Spinal cord (tissue), 10 donors: ENCODE data around the gene NPIPA3. TPM values are rescaled to one million over a fixed set of nuclear protein-coding genes. Genes with fewer than 3 reads are reported as not detected.
"Not testable (repeated sequence)": the region's sequence is repeated elsewhere in the genome, so short reads cannot be mapped to it uniquely, and the experiment has no call there.

Experiments used
- DNase-seq, 6 donors: peaks; one replicate each; pipeline versions ENCODE4 v3.0.0 to v3.0.0-alpha.2; 2013 to 2015; ENCODE audit warnings: low spot score in 6 of 6, low read depth in 4 of 6
- H3K27ac ChIP-seq: one replicate; pipeline ENCODE4 v1.5.1; 2013; ENCODE audit warnings: low read depth, low read length, control low read depth
- H3K27me3 ChIP-seq: one replicate; pipeline ENCODE4 v1.6.1; 2013; ENCODE audit warnings: low read length; ENCODE audit not compliant: control insufficient read depth, insufficient read depth
- H3K36me3 ChIP-seq: one replicate; pipeline ENCODE4 v1.6.1; 2013; ENCODE audit warnings: low read length; ENCODE audit not compliant: control insufficient read depth, insufficient read depth
- H3K4me1 ChIP-seq: one replicate; pipeline ENCODE4 v1.6.1; 2013; ENCODE audit warnings: low read length; ENCODE audit not compliant: control insufficient read depth, insufficient read depth
- H3K4me3 ChIP-seq: one replicate; pipeline ENCODE4 v1.5.1; 2013; ENCODE audit warnings: low read depth, low read length, control low read depth
- H3K9me3 ChIP-seq: one replicate; pipeline ENCODE4 v1.6.1; 2013; ENCODE audit warnings: low read length; ENCODE audit not compliant: control insufficient read depth, insufficient read depth
- WGBS: methylation state at CpG from one replicate; pipeline ENCODE4 v1.1.5; 2013; ENCODE audit warnings: missing lambda C conversion rate; ENCODE audit not compliant: insufficient coverage; 5-methylcytosine and 5-hydroxymethylcytosine counted together
- polyA plus RNA-seq, 2 donors: library from polyadenylated mRNA; unstranded; fragments of 120-200 nt; gene quantifications; one replicate each; pipeline ENCODE4 v1.2.1, GENCODE V29; 2013; ENCODE audit not compliant: insufficient read length in 2 of 2
- total RNA-seq, 2 donors: library from RNA; depleted of rRNA in 1 of 2; stranded (reverse); fragments of 120-200 nt in 1 of 2; fragments of >200 nt in 1 of 2; gene quantifications; one replicate each; pipeline versions ENCODE4 v1.2.3 to v1.2.4, GENCODE V29; 2013 to 2014
- donor health status: healthy.

Gene NPIPA3
- total and polyA plus RNA-seq, 4 donors: 0.30 to 24.4 (median 8.2) TPM

DNA sequence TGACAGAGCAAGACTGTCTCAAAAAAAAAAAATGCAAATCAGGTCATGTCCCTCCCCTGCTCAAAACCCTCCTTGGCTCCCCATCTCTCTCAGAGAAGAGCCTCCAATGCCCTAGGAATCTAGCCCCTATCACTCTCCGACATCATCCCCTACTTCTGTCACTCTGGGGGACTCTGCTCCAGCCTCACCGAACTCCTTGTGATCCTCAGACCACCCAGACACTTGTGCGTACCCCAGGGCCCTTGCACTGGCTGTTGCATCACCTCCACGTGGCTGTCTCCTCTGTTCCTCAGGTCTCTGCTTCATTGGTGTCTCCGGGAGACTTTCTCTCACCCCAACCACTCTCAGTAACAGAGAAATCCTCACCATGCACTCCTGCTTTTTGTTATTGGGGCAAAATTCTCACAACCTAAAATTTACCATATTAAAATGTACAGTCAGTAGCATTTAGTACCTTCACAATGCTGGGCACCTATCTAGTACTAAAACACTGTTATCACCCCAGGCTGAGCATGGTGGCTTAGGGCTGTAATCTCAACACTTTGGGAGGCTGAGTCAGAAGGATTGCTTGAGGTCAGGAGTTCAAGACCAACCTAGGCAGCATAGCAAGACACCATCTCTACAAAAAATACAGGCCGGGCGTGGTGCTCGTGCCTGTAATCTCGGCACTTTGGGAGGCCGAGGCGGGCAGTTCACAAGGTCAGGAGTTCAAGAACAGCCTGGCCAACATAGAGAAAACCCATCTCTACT is 24.3 kb upstream of the NPIPA3 start:
- H3K4me1 ChIP-seq: no peaks in the 10 kb centered on the region
- DNase-seq: no peak
- no peak overlapping the region for H3K4me3 ChIP-seq
- H3K27ac ChIP-seq: no peak overlapping the region
- 76% methylated on average over 9 of the region's 11 CpGs for WGBS
- no peaks in the 10 kb centered on the region for H3K9me3 ChIP-seq
- no peaks in the 10 kb centered on the region for H3K36me3 ChIP-seq
- H3K27me3 ChIP-seq: no peaks in the 10 kb centered on the region

DNA sequence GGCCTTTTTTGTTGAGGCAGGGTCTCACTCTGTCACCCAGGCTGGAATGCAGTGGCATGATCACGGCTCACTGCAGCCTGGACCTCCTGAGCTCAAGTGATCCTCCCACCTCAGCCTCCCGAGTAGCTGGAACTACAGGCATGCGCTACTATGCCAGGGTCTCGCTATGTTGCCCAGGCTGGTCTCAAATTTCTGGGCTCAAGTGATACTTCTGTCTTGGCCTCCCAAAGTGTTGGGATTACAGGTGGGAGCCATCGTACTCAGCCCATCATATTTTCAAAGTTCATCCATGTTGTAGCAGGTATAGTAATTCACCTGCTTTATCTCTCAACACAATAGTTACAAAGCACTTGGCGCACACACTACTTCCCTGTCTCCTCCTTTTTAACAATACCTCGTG is 22.8 kb upstream of the NPIPA3 start:
- H3K27ac ChIP-seq, H3K9me3 ChIP-seq, H3K27me3 ChIP-seq, H3K4me3 ChIP-seq, DNase-seq, H3K4me1 ChIP-seq, H3K36me3 ChIP-seq: not testable (repeated sequence)
- WGBS: 80% methylated on average over 6 of the region's 7 CpGs

DNA sequence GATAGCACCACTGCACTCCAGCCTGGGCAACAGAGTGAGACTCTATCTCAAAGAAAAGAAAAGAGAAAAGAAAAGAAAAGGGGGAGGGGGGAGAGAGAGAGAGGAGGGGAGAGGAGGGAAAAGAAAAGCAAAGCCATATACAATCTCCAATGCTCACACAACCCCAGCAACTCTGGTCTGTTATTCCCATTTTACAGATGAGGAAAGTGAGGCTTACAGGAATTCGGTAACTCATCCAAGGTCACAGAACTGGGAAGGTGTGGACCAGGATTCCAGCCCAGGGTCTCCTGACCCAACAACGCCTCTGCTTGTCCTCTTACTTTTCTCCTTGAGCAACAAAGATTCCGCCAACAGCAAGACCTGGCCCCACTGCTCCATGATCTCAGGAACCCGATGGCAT is 22.1 kb upstream of the NPIPA3 start:
- no peaks in the 10 kb centered on the region for H3K27me3 ChIP-seq
- no peaks in the 10 kb centered on the region for H3K4me1 ChIP-seq
- no peaks in the 10 kb centered on the region for H3K9me3 ChIP-seq
- no peak overlapping the region for H3K4me3 ChIP-seq
- 86% methylated on average over 2 of the region's 4 CpGs for WGBS
- DNase-seq: no peak
- H3K36me3 ChIP-seq: no peaks in the 10 kb centered on the region
- H3K27ac ChIP-seq: no peak overlapping the region

DNA sequence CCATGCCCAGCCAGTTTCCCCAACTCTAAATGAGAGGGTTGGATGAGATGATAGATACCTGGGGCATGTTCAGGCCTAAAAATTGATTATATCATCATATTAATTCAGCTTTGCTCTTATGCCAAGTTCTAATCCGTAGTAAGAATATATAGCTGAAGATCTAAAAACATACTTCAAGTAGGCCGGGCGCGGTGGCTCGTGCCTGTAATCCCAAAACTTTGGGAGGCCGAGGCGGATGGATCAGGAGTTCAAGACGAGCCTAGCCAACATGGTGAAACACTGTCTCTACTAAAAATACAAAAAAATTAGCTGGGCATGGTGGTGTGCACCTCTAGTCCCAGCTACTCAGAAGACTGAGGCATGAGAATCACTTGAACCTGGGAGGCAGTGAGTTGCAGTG is 21.1 kb upstream of the NPIPA3 start:
- WGBS: 100% methylated on average over 6 of the region's 8 CpGs
- no peaks in the 10 kb centered on the region for H3K36me3 ChIP-seq
- no peak overlapping the region for H3K4me3 ChIP-seq
- no peak overlapping the region for H3K27ac ChIP-seq
- H3K9me3 ChIP-seq: no peaks in the 10 kb centered on the region
- no peaks in the 10 kb centered on the region for H3K27me3 ChIP-seq
- no peaks in the 10 kb centered on the region for H3K4me1 ChIP-seq
- no peak for DNase-seq

DNA sequence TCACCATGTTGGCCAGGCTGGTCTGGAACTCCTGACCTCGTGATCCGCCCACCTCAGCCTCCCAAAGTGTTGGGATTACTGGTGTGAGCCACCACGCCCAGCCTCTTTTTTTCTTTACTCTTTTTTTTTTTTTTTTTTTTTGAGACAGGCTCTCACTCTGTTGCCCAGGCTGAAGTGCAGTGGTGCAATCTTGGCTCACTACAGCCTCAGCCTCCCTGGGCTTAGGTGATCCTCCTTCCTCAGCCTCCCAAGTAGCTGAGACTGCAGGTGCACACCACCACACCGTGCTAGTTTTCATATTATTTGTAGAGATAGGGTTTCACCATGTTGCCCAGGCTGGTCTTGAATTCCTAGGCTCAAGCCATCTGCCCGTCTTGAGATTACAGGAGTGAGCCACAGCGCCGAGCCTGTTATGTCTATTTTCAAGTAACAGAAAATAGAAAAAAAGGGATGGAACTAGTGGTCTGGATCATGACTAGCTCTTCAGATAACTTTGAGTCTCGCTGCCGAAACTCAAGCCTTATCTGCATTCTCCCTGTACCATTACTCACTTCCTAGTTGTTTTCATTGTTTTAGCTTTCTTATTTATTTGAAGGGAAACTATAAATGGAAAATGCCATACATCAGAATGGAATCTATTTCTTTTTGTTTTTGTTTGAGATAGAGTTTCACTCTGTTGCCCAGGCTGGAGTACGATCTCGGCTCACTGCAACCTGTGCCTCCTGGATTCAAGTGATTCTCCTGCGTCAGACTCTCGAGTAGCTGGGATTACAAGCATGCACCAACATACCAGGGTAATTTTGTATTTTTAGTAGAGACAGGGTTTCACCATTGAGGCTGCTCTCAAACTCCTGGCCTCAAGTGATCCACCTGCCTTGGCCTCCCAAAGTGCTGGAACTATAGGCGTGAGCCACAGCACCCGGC is 17.1 kb upstream of the NPIPA3 start:
- 90% methylated on average over 6 of the region's 15 CpGs for WGBS

DNA sequence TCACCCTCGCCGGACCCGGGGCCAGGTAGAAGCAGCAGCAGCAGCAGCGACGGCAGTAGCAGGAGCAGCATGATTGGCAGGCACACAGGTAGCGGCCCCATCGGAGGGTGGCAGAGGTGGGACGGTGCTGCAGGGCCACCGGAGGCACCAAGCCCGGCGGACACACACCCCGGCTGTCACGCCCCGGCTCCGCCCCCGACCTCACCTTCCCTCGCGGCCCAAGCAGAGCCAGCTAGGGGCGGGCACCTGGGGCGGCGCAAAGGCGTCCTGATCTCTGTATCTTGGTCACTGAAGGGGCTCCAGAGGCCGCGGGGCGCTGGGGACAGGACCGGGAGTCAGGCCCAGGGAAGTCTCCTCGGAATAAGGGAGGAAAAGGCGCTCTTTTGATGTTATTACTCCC is 9.1 kb upstream of the NPIPA3 start, which contains the start of gene PLA2G10:
Gene PLA2G10, minus strand, starts transcription at position 180 of the 400 bp plus-strand sequence. Its CDS starts 79 bp downstream, at position 101.
- not testable (repeated sequence) for H3K9me3 ChIP-seq, H3K27ac ChIP-seq, H3K36me3 ChIP-seq, H3K4me1 ChIP-seq, H3K27me3 ChIP-seq, DNase-seq, H3K4me3 ChIP-seq
- no CpG with 5 or more reads among the region's 28 CpGs for WGBS

More for the DNA sequence above, 17.1 kb upstream of the NPIPA3 start:
- not testable (repeated sequence) for H3K4me3 ChIP-seq, H3K9me3 ChIP-seq, H3K27ac ChIP-seq, DNase-seq, H3K27me3 ChIP-seq, H3K36me3 ChIP-seq, H3K4me1 ChIP-seq

DNA sequence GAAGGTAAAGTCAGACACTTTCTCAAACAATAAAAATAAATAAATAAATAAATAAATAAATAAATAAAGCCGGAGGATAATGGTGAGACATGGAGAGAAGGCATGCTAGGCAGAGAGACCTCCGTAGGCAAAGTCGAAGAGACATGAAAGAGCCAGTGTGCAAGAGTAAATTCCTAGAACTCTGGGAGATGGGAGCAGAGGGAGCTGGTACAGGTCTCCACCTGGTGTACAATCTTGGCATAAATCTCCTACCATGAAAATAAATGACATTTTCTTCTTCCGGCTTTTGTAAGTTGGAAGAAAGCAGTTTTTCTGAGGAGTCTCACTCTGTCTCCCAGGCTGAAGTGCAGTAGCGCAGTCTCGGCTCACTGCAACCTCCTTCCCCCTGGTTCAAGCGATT is 1.4 kb upstream of the NPIPA3 start:
- H3K4me3 ChIP-seq, H3K27ac ChIP-seq, H3K9me3 ChIP-seq, H3K27me3 ChIP-seq, H3K36me3 ChIP-seq, DNase-seq, H3K4me1 ChIP-seq: not testable (repeated sequence)
- no CpG with 5 or more reads among the region's 7 CpGs for WGBS

DNA sequence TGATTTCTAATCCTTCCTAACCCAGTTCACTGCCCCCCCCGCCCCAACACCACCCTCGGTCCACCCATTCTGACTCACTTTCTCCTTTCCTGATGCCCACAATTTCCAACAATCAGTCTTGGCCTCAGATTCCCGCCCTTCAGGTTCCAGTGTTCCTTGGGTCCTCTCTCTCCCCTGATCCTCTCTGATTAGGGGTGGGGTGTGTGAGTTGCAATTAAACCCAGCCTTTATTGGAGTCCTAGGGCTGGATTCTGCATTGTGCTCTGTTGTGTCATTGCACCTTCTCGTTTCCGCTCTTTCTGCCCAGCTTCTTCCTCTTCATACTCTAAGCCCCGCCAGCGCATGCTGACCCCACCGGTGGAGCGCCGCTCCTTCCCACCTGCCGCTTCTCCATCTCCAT is 539 bp upstream of the NPIPA3 start:
- H3K27me3 ChIP-seq, H3K27ac ChIP-seq, DNase-seq, H3K4me1 ChIP-seq, H3K36me3 ChIP-seq, H3K4me3 ChIP-seq, H3K9me3 ChIP-seq: not testable (repeated sequence)
- WGBS: no CpG with 5 or more reads among the region's 11 CpGs

DNA sequence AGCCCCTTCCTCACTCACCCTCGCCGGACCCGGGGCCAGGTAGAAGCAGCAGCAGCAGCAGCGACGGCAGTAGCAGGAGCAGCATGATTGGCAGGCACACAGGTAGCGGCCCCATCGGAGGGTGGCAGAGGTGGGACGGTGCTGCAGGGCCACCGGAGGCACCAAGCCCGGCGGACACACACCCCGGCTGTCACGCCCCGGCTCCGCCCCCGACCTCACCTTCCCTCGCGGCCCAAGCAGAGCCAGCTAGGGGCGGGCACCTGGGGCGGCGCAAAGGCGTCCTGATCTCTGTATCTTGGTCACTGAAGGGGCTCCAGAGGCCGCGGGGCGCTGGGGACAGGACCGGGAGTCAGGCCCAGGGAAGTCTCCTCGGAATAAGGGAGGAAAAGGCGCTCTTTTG is 30.0 kb downstream of the NPIPA3 start:
- H3K4me3 ChIP-seq, H3K4me1 ChIP-seq, DNase-seq, H3K36me3 ChIP-seq, H3K27ac ChIP-seq, H3K9me3 ChIP-seq, H3K27me3 ChIP-seq: not testable (repeated sequence)
- WGBS: no CpG with 5 or more reads among the region's 28 CpGs
